Activated CD8-positive, alpha-beta memory T cell treated with anti-CD3 and anti-CD28 coated beads for 36 hours (primary cell): ENCODE results near the gene FGF18. TPM values are rescaled to one million over a fixed set of nuclear protein-coding genes. Genes with fewer than 3 reads are reported as not detected.

Experiments used
- CTCF ChIA-PET: fragments of 350-600 bp; sonication (Branson Sonifier 250); formaldehyde crosslinking; loops from one replicate; lab custom pipeline; 2021; ENCODE audit warnings: antibody characterized with exemption; lab: Charles Lee
- POLR2A ChIA-PET: fragments of 350-600 bp; sonication (Branson Sonifier 250); formaldehyde crosslinking; loops from one replicate; lab custom pipeline; 2021; ENCODE audit warnings: antibody characterized with exemption; lab: Charles Lee
- total RNA-seq, 2 experiments: library from RNA; stranded (reverse); gene quantifications; one replicate each; pipeline ENCODE4 v1.2.3, GENCODE V29; 2021

FGF18 gene
- total RNA-seq, 2 experiments from 2014 or later = 0.13 TPM; not detected in 1

DNA sequence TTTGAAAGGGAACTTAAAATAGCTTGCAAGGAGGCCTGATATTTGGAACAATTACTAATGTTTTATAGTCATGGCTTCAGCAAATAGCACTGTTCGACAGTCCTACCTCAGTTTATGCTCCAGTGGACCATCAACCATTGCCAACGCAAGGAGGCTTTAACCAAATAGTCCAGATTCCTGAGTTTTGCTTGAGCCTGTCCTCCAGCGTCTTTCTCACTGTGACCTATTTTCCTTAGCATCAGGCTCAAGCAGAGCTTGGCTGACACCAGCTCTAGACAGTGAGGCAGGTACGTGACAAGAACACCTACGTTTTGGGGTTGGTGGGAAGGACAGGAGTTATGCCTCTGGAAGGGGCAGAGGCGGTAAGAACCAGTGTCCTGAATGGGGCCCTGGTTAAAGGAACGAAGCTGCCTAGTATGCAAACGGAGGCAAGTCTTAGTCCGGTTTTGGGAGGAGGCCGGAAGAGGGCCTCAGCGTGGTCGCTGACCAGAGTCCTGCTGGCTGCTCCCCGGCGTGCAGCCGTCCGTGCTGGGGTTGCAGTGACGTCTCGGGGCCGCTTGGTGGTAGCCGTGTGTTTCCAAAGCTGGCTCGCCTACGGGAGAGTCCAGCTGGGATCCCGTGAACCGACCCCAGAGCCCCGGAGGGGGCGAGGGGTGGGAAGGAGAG lies 998 bp upstream of the FGF18 start:
- ChIA-PET CTCF (interaction anchor here (0.7 to 1.8 kb wide), 9 partner anchors 10 to 494 kb away, joined by 3 to 6 read pairs (median 3); no protein-coding TSS in a partner anchor), POLR2A (no interaction called here)

GRCh38 chr5:171419688-171420430 lies 412 bp downstream of the FGF18 start:
- POLR2A ChIA-PET = no interaction called here

DNA sequence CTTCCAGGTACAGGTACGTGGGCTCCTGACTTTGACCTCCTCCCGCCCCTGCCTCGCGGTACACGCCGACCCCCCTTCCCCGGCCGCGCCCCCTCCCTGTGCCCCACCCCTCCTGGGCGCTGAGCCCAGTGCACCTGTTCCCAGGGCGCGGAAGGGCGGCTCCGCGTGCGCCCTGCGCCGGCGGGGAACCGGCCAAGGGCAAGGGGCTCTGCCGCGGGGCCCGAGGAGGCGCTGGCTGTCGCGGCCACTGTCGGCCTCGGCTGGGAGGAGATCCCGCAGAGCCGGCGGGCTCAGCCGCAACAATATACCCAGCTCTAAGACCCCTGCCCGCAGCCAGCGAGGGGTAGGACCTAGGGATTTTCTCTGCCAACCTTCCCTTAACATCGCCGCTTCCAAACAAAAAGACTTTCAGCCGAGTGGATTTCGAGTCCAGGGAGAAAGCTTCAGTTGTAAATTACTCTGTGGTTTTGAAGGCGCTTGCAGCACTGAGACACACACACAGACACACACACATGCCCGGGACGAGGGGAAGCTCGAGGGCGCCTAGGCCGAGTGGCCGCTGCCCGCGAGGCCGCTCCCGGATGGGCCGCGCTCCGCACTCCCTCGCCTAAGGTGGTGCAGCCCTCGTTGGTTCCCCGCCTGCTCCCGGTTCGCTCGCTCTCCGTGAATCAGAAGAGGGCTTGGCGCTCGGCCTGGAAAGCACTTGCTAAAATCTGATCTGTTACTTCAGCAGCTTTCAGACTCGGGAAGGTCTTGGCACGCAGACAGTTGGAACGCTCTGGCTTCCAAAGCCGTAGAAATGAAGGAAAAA lies 1.2 kb downstream of the FGF18 start:
- ChIA-PET CTCF (interaction anchor here (1.3 kb wide), 1 partner anchor 438 kb away, joined by 4 read pairs; no protein-coding TSS in a partner anchor), POLR2A (interaction anchor here (0.5 kb wide), 1 partner anchor 113 kb away, joined by 5 read pairs; no protein-coding TSS in a partner anchor)

More at GRCh38 chr5:171419688-171420430, 412 bp downstream of the FGF18 start:
- CTCF ChIA-PET = interaction anchor here (1.0 to 1.8 kb wide), 4 partner anchors 12 to 489 kb away, joined by 3 to 6 read pairs (median 5); no protein-coding TSS in a partner anchor

- CTCF ChIA-PET = interaction anchor here (1.3 kb wide), 1 partner anchor 437 kb away, joined by 4 read pairs; no protein-coding TSS in a partner anchor
- POLR2A ChIA-PET = interaction anchor here (0.5 to 0.6 kb wide), 2 partner anchors 112 to 452 kb away, joined by 3 to 5 read pairs; no protein-coding TSS in a partner anchor
Measured at GRCh38 chr5:171421331-171422262, 2.1 kb downstream of the FGF18 start.

DNA sequence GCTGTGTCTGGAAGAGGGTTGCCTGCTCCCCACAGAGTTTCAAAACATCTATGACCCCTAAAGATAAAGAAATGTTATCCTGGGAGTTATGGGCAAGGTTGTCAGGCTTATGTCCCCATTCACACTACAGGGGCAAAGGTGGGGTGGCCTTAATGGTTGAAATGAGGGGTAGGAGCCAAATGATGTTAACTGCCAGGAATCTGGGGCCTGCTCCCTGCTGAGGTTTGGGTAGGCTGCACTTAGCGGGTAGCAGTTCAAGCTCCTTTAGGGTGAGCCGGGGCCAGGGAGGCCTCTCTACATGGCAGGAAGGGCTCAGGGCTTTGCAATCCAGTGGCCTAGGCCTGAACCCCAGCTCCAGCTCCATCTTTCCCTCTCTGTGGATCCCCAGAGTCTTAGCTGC lies 3.0 kb downstream of the FGF18 start:
- CTCF ChIA-PET = no interaction called here
- POLR2A ChIA-PET = no interaction called here

DNA sequence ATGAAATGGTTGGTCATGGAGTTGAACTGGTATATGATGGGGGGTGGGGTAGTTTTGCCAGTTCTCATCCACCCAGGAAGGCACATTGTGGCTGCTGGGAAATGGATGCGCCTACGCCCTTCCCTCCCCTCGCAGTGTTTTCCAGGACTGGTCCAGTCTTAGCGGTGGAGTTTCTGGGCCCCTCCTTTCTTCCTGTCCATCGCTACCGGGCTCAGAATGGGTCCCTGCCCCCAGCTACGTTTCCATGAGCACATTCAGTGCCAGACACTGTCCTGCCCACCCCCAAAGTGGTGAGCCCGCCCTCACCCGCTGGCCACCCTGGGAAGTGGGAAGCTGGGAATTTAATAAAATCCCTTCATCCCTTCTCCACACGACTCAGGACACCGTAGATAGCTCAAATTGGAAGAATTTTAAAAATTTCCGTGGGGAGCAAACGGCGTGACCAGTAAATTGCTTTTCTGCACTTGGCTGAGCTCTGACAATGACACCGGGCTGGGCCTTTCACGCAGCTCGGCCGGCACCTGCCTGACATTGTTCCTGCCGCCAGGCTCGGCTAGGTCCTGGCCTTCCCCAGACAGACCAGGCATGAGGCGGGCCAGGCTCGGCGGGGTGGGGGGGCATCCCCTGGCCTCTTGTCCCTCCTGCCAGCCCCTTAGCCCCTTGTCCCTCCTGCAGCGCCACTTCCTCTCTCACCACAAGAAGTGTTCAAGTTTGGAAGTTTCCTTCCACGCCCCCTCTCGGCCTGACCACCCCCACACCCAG lies 3.6 kb downstream of the FGF18 start:
- CTCF ChIA-PET = interaction anchor here (0.8 to 0.9 kb wide), 2 partner anchors 59 to 183 kb away, joined by 3 to 6 read pairs; no protein-coding TSS in a partner anchor
- POLR2A ChIA-PET = no interaction called here

DNA sequence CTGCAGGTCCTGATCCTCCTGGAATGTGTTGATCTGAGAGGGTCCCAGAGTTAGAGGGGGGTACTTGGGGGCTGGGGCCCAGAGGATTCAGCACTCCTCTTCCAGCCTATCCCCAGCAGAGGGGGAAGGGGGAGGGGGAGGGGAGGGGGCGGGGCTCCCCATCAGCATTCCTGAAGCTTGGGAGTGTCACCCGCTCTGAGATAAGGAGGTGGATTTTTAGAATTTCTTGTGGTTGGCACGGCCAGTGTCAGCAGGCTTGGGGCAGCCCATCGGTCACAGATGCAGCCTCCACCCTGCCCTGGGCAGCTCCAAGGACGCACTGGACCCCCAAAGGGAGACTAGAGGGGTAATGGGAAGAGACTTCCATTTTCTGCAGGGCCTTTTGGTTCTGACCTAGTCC lies 5.3 kb downstream of the FGF18 start:
- CTCF ChIA-PET = no interaction called here
- POLR2A ChIA-PET = no interaction called here

GRCh38 chr5:171425596-171426244 lies 6.3 kb downstream of the FGF18 start:
- POLR2A ChIA-PET = no interaction called here
- CTCF ChIA-PET = no interaction called here

- POLR2A ChIA-PET = no interaction called here
Measured at GRCh38 chr5:171426266-171426665, 6.8 kb downstream of the FGF18 start.

DNA sequence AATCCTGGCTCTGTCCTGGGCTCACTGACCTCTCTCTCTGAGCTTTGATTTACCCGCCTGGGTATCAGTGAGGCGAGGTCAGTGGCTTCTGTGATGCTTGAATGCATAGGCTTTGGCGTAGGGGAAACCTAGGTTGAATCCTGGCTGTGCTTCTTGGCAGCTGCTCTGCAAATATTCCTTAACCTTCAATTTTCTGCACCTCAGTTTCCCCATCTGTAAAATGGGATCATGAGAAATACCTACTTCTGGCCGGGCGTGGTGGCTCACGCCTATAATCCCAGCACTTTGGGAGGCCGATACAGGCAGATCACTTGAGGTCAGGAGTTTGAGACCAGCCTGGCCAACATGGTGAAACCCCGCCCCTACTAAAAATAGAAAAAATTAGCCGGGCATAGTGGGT lies 7.2 kb downstream of the FGF18 start:
- POLR2A ChIA-PET = no interaction called here
- CTCF ChIA-PET = no interaction called here

More at GRCh38 chr5:171426266-171426665, 6.8 kb downstream of the FGF18 start:
- CTCF ChIA-PET = no interaction called here

GRCh38 chr5:171427318-171428167 lies 8.1 kb downstream of the FGF18 start:
- CTCF ChIA-PET = no interaction called here
- POLR2A ChIA-PET = interaction anchor here (0.6 kb wide), 1 partner anchor 40 kb away, joined by 4 read pairs; no protein-coding TSS in a partner anchor

- ChIA-PET POLR2A (interaction anchor here (0.6 kb wide), 1 partner anchor 41 kb away, joined by 4 read pairs; no protein-coding TSS in a partner anchor), CTCF (no interaction called here)
Measured at GRCh38 chr5:171428168-171428696, 8.8 kb downstream of the FGF18 start.

- ChIA-PET POLR2A (no interaction called here), CTCF (no interaction called here)
Measured at GRCh38 chr5:171428809-171429542, 9.5 kb downstream of the FGF18 start.

- ChIA-PET POLR2A (no interaction called here), CTCF (no interaction called here)
Measured at GRCh38 chr5:171429543-171429910, 10.1 kb downstream of the FGF18 start.

DNA sequence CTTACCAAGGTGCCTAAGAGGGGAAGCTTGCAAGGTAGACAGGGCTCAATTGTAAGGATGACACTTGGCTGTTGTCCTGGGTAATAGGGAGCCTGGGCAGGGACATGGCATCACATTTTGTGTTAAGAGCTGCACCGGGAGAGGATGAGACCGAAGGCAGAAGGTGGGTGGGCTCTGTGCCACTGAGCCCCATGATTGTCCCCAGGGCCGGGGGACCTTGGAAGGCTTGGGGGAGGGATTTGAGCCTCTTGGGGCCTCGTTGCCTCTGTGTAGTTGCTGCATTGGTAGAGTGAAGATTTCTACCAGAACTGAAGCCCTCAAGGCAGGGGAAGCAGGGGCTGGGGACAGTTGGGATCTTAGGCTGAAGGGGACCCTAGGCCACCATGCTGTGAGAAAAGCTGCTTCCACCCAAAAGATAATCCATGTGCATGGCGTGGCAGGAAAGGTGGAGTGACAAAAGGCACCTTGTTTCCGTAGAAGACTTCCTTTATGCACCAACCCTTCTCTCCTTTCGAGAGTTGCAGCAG lies 11.9 kb downstream of the FGF18 start:
- POLR2A ChIA-PET = no interaction called here
- CTCF ChIA-PET = interaction anchor here (0.7 kb wide), 1 partner anchor 465 kb away, joined by 3 read pairs; no protein-coding TSS in a partner anchor
